ENCODE results near the gene ACP6.

Gene ACP6

GRCh38 chr1:147635342-147635741 is 35.0 kb downstream of the ACP6 start:
- H3K27ac Mint-ChIP-seq: no peak overlapping the region
- H3K4me3 Mint-ChIP-seq: no peak overlapping the region
- H3K36me3 Mint-ChIP-seq: no peaks in the 10 kb centered on the region
- DNase-seq (ENCODE audit: low spot score in 2 of 2) (no peak), ATAC-seq (no peak)
- no peaks in the 10 kb centered on the region for H3K9me3 Mint-ChIP-seq
- peaks cover 31% of the 10 kb centered on the region for H3K4me1 Mint-ChIP-seq

GRCh38 chr1:147634645-147635044 is 35.7 kb downstream of the ACP6 start:
- peaks cover 31% of the 10 kb centered on the region for H3K4me1 Mint-ChIP-seq
- no peak for ATAC-seq
- H3K27ac Mint-ChIP-seq: no peak overlapping the region
- H3K4me3 Mint-ChIP-seq: no peak overlapping the region
- no peaks in the 10 kb centered on the region for H3K9me3 Mint-ChIP-seq
- no peak for DNase-seq (ENCODE audit: low spot score in 2 of 2)
- H3K36me3 Mint-ChIP-seq: no peaks in the 10 kb centered on the region

GRCh38 chr1:147633759-147634158 is 36.6 kb downstream of the ACP6 start:
- H3K4me3 Mint-ChIP-seq: no peak overlapping the region
- no peak for DNase-seq (ENCODE audit: low spot score in 2 of 2)
- no peaks in the 10 kb centered on the region for H3K9me3 Mint-ChIP-seq
- H3K4me1 Mint-ChIP-seq: peaks cover 34% of the 10 kb centered on the region
- H3K36me3 Mint-ChIP-seq: no peaks in the 10 kb centered on the region
- ATAC-seq: no peak
- H3K27ac Mint-ChIP-seq: no peak overlapping the region

- H3K27ac Mint-ChIP-seq: no peak overlapping the region
- no peak overlapping the region for H3K4me3 Mint-ChIP-seq
- ATAC-seq (no peak), DNase-seq (ENCODE audit: low spot score in 2 of 2) (no peak)
- H3K36me3 Mint-ChIP-seq: no peaks in the 10 kb centered on the region
- H3K4me1 Mint-ChIP-seq: peaks cover 48% of the 10 kb centered on the region
- H3K9me3 Mint-ChIP-seq: no peaks in the 10 kb centered on the region
Observed at GRCh38 chr1:147631839-147632238, 38.5 kb downstream of the ACP6 start.

- ATAC-seq (no peak), DNase-seq (ENCODE audit: low spot score in 2 of 2) (no peak)
- H3K36me3 Mint-ChIP-seq: no peaks in the 10 kb centered on the region
- no peaks in the 10 kb centered on the region for H3K9me3 Mint-ChIP-seq
- peaks cover 40% of the 10 kb centered on the region for H3K4me1 Mint-ChIP-seq
- H3K4me3 Mint-ChIP-seq: no peak overlapping the region
- peak overlapping the region; percentile 38 for H3K27ac Mint-ChIP-seq
Observed at GRCh38 chr1:147630447-147630846, 39.9 kb downstream of the ACP6 start.

GRCh38 chr1:147630022-147630421 is 40.3 kb downstream of the ACP6 start:
- peak overlapping the region; percentile 38 for H3K27ac Mint-ChIP-seq

GRCh38 chr1:147628441-147628840 is 41.9 kb downstream of the ACP6 start:
- H3K36me3 Mint-ChIP-seq: no peaks in the 10 kb centered on the region
- peak overlapping the region; percentile 37 for H3K4me3 Mint-ChIP-seq
- DNase-seq (ENCODE audit: low spot score in 2 of 2): no peak
- H3K9me3 Mint-ChIP-seq: no peaks in the 10 kb centered on the region
- peak; percentile 51 for ATAC-seq
- peaks cover 37% of the 10 kb centered on the region for H3K4me1 Mint-ChIP-seq
- peak overlapping the region; percentile 23 for H3K27ac Mint-ChIP-seq

More at GRCh38 chr1:147630022-147630421, 40.3 kb downstream of the ACP6 start:
- Mint-ChIP-seq H3K4me3 (no peak overlapping the region), H3K9me3 (no peaks in the 10 kb centered on the region), H3K4me1 (peaks cover 37% of the 10 kb centered on the region), H3K36me3 (no peaks in the 10 kb centered on the region)
- DNase-seq (ENCODE audit: low spot score in 2 of 2) (no peak), ATAC-seq (no peak)

- peak in 1 of 2 donors; percentile 63 for DNase-seq (ENCODE audit: low spot score in 2 of 2)
- peak; percentile 65 for ATAC-seq
- H3K9me3 Mint-ChIP-seq: no peaks in the 10 kb centered on the region
- peak overlapping the region; percentile 12 for H3K27ac Mint-ChIP-seq
- H3K4me3 Mint-ChIP-seq: no peak overlapping the region
- peaks cover 35% of the 10 kb centered on the region for H3K4me1 Mint-ChIP-seq
- H3K36me3 Mint-ChIP-seq: no peaks in the 10 kb centered on the region
Observed at GRCh38 chr1:147627435-147628110, 42.8 kb downstream of the ACP6 start.

- Mint-ChIP-seq H3K36me3 (no peaks in the 10 kb centered on the region), H3K4me3 (no peak overlapping the region), H3K27ac (no peak overlapping the region), H3K4me1 (peaks cover 27% of the 10 kb centered on the region), H3K9me3 (no peaks in the 10 kb centered on the region)
- DNase-seq (ENCODE audit: low spot score in 2 of 2) (no peak), ATAC-seq (no peak)
Observed at GRCh38 chr1:147626739-147627138, 43.6 kb downstream of the ACP6 start.

- no peak overlapping the region for H3K27ac Mint-ChIP-seq
- no peak for DNase-seq (ENCODE audit: low spot score in 2 of 2)
Observed at GRCh38 chr1:147626291-147626690, 44.0 kb downstream of the ACP6 start.

GRCh38 chr1:147625362-147625995 is 44.8 kb downstream of the ACP6 start:
- no peak for ATAC-seq
- Mint-ChIP-seq H3K4me1 (peaks cover 27% of the 10 kb centered on the region), H3K36me3 (peaks cover 7% of the 10 kb centered on the region), H3K9me3 (no peaks in the 10 kb centered on the region), H3K4me3 (no peak overlapping the region), H3K27ac (no peak overlapping the region)
- no peak for DNase-seq (ENCODE audit: low spot score in 2 of 2)

More at GRCh38 chr1:147626291-147626690, 44.0 kb downstream of the ACP6 start:
- peaks cover 27% of the 10 kb centered on the region for H3K4me1 Mint-ChIP-seq
- ATAC-seq: no peak
- H3K9me3 Mint-ChIP-seq: no peaks in the 10 kb centered on the region
- H3K4me3 Mint-ChIP-seq: no peak overlapping the region
- no peaks in the 10 kb centered on the region for H3K36me3 Mint-ChIP-seq

- Mint-ChIP-seq H3K36me3 (peaks cover 10% of the 10 kb centered on the region), H3K9me3 (no peaks in the 10 kb centered on the region), H3K4me3 (no peak overlapping the region), H3K27ac (no peak overlapping the region), H3K4me1 (peaks cover 23% of the 10 kb centered on the region)
- ATAC-seq (no peak), DNase-seq (ENCODE audit: low spot score in 2 of 2) (no peak)
Observed at GRCh38 chr1:147624529-147624928, 45.8 kb downstream of the ACP6 start.

- peaks cover 12% of the 10 kb centered on the region for H3K36me3 Mint-ChIP-seq
- H3K4me1 Mint-ChIP-seq: peaks cover 18% of the 10 kb centered on the region
- H3K9me3 Mint-ChIP-seq: no peaks in the 10 kb centered on the region
- H3K27ac Mint-ChIP-seq: no peak overlapping the region
- no peak overlapping the region for H3K4me3 Mint-ChIP-seq
- DNase-seq (ENCODE audit: low spot score in 2 of 2): no peak
- ATAC-seq: no peak
Observed at GRCh38 chr1:147624011-147624410, 46.3 kb downstream of the ACP6 start.

- peaks cover 22% of the 10 kb centered on the region for H3K4me1 Mint-ChIP-seq
- no peaks in the 10 kb centered on the region for H3K9me3 Mint-ChIP-seq
- H3K4me3 Mint-ChIP-seq: no peak overlapping the region
- H3K27ac Mint-ChIP-seq: peak overlapping the region; percentile 1
- ATAC-seq (no peak), DNase-seq (ENCODE audit: low spot score in 2 of 2) (no peak)
- H3K36me3 Mint-ChIP-seq: peaks cover 20% of the 10 kb centered on the region
Observed at GRCh38 chr1:147622731-147623130, 47.6 kb downstream of the ACP6 start.

GRCh38 chr1:147620543-147620942 is 49.8 kb downstream of the ACP6 start:
- ATAC-seq (no peak), DNase-seq (ENCODE audit: low spot score in 2 of 2) (no peak)
- H3K4me3 Mint-ChIP-seq: no peak overlapping the region
- peak overlapping the region; percentile 18 for H3K27ac Mint-ChIP-seq
- no peaks in the 10 kb centered on the region for H3K9me3 Mint-ChIP-seq
- peaks cover 20% of the 10 kb centered on the region for H3K4me1 Mint-ChIP-seq
- H3K36me3 Mint-ChIP-seq: peaks cover 28% of the 10 kb centered on the region

GRCh38 chr1:147619741-147620140 is 50.6 kb downstream of the ACP6 start:
- ATAC-seq: no peak
- H3K4me1 Mint-ChIP-seq: peaks cover 20% of the 10 kb centered on the region

More at GRCh38 chr1:147619741-147620140, 50.6 kb downstream of the ACP6 start:
- Mint-ChIP-seq H3K27ac (no peak overlapping the region), H3K9me3 (no peaks in the 10 kb centered on the region), H3K36me3 (peaks cover 36% of the 10 kb centered on the region), H3K4me3 (no peak overlapping the region)
- DNase-seq (ENCODE audit: low spot score in 2 of 2): no peak

Data from stimulated activated effector memory CD8-positive, alpha-beta T cell treated with anti-CD3 and anti-CD28 coated beads, Interleukin-12 subunit alpha, Interleukin-12 subunit beta, amount 100 ng/mL, for 72 hours (primary cell).